Suprapubic skin (tissue), 4 donors: ENCODE results near the gene PDE4D.

ENCODE experiments used
- EP300 ChIP-seq: sonication (generic); formaldehyde crosslinking; IDR thresholded peaks from one replicate; pipeline ENCODE4 v1.6.1; 2017; ENCODE audit warnings: antibody characterized with exemption
- POLR2A ChIP-seq, 2 donors: fragments of 450-650 bp; IDR thresholded peaks; one replicate each; pipeline ENCODE4 v1.6.1; 2017; ENCODE audit warnings: antibody characterized with exemption in 2 of 2, mild to moderate bottlenecking in 2 of 2, moderate library complexity in 2 of 2
- POLR2AphosphoS5 ChIP-seq, 3 donors: sonication (generic); formaldehyde crosslinking; IDR thresholded peaks; one replicate each; pipeline ENCODE4 v1.6.1; 2017; ENCODE audit warnings: antibody characterized with exemption in 3 of 3
- TF ChIP-seq, protein P1 (sequence below), 2 donors: fragments of 200-600 bp in 1 of 2; fragments of 450-650 bp in 1 of 2; sonication (generic) in 1 of 2; IDR thresholded peaks; one replicate each; pipeline ENCODE4 v1.5.1; 2016 to 2019; ENCODE audit warnings: antibody characterized with exemption in 2 of 2, mild to moderate bottlenecking in 1 of 2, moderate library complexity in 1 of 2

GRCh38 chr5:59198832-59199231 is 694.7 kb downstream of the PDE4D start:
- TF ChIP-seq, protein P1, sequence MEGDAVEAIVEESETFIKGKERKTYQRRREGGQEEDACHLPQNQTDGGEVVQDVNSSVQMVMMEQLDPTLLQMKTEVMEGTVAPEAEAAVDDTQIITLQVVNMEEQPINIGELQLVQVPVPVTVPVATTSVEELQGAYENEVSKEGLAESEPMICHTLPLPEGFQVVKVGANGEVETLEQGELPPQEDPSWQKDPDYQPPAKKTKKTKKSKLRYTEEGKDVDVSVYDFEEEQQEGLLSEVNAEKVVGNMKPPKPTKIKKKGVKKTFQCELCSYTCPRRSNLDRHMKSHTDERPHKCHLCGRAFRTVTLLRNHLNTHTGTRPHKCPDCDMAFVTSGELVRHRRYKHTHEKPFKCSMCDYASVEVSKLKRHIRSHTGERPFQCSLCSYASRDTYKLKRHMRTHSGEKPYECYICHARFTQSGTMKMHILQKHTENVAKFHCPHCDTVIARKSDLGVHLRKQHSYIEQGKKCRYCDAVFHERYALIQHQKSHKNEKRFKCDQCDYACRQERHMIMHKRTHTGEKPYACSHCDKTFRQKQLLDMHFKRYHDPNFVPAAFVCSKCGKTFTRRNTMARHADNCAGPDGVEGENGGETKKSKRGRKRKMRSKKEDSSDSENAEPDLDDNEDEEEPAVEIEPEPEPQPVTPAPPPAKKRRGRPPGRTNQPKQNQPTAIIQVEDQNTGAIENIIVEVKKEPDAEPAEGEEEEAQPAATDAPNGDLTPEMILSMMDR (IDR thresholded peaks at IDR 0.05): no peak
- TF ChIP-seq POLR2A (IDR thresholded peaks at IDR 0.05): no peak
- no peak for TF ChIP-seq EP300
- no peak for TF ChIP-seq POLR2AphosphoS5 (IDR thresholded peaks at IDR 0.05)
